D721Med (cell line): ENCODE results near the gene RBM15.

ENCODE experiments used
- DNase-seq: peaks from one replicate; pipeline ENCODE4 v3.0.0; 2011; ENCODE audit warnings: low spot score; ENCODE audit not compliant: insufficient read length
- FAIRE-seq: peaks from 2 replicates; lab custom pipeline; 2011; peaks lifted over from hg19 to GRCh38; lab: Jason Lieb, UNC
- TF ChIP-seq, protein P1 (sequence below): IDR thresholded peaks from 2 replicates; pipeline ENCODE4 v1.5.1; 2012; ENCODE audit warnings: mild to moderate bottlenecking, control low read depth; ENCODE audit not compliant: insufficient read depth; ENCODE audit errors: missing control alignments

RBM15 gene

DNA sequence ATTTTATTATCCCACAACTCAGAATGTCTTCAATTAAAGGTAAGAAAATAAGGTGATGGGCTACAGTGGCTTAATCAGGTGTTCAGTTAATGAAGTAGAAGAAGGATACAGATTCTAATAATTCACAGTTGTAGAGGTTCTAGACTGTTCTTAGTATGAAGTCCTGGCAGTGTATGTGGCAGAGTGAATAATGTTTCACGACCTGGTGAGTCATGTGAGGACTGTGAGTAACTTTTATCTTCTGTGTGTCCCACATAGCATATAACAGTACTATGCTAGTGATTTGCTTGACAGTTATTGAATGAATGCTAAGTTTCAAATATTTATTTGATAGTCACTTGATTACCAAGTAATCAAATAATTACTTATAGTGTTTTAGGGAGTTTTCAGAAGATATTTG lies 31.6 kb downstream of the RBM15 start:
- TF ChIP-seq, protein P1, sequence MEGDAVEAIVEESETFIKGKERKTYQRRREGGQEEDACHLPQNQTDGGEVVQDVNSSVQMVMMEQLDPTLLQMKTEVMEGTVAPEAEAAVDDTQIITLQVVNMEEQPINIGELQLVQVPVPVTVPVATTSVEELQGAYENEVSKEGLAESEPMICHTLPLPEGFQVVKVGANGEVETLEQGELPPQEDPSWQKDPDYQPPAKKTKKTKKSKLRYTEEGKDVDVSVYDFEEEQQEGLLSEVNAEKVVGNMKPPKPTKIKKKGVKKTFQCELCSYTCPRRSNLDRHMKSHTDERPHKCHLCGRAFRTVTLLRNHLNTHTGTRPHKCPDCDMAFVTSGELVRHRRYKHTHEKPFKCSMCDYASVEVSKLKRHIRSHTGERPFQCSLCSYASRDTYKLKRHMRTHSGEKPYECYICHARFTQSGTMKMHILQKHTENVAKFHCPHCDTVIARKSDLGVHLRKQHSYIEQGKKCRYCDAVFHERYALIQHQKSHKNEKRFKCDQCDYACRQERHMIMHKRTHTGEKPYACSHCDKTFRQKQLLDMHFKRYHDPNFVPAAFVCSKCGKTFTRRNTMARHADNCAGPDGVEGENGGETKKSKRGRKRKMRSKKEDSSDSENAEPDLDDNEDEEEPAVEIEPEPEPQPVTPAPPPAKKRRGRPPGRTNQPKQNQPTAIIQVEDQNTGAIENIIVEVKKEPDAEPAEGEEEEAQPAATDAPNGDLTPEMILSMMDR = no peak
- FAIRE-seq (no peak), DNase-seq (no peak)

DNA sequence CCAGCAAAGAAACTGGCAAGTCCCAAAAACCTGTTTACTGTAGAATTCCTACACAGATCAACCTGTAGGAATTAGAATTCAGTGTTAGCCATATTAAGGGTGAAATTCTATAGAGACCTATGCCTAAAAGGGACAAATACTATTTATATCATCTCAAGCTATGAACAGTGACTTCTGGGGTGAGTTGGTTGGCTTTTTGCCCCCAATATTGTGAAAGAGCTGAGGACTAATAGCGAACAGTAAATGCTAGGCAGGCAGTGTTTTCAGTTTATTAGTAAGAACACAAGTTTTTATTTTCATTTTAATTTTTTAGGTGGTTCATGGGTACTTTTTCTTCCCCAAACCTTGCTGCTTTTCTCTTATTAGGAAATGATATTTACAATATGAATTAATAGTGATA lies 36.3 kb downstream of the RBM15 start:
- FAIRE-seq = no peak
- TF ChIP-seq, protein P1 = no peak
- DNase-seq = no peak

DNA sequence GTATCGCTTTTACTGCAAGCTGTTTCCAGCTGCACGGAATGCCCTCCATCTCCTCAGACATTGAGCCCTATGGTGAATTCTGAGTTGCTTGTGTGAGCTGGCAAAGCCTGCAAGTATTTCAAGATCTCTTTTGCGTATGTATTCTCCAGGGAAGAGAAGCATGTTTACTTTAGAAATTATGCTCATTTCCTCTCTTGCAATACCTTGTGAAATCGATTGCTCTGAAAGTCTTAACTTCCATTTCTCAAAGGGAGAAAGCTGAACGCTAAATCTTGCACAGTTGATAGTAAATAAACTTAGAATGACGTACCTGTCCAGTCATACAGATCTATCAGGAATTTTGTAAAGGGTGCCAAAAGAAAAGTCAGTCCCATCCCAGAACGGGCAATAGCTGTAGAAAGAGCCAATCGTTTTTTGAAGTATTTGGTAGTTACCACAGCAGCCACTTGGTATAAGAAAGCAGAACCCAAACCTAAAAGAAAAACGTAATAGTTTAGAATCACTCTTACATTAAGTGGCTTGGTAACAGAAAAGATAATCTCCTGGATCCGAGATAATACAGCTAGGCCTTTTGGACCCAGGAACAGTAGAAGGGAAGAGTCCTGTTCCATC lies 41.6 kb downstream of the RBM15 start:
- no peak for DNase-seq
- no peak for FAIRE-seq
- TF ChIP-seq, protein P1 = no peak

DNA sequence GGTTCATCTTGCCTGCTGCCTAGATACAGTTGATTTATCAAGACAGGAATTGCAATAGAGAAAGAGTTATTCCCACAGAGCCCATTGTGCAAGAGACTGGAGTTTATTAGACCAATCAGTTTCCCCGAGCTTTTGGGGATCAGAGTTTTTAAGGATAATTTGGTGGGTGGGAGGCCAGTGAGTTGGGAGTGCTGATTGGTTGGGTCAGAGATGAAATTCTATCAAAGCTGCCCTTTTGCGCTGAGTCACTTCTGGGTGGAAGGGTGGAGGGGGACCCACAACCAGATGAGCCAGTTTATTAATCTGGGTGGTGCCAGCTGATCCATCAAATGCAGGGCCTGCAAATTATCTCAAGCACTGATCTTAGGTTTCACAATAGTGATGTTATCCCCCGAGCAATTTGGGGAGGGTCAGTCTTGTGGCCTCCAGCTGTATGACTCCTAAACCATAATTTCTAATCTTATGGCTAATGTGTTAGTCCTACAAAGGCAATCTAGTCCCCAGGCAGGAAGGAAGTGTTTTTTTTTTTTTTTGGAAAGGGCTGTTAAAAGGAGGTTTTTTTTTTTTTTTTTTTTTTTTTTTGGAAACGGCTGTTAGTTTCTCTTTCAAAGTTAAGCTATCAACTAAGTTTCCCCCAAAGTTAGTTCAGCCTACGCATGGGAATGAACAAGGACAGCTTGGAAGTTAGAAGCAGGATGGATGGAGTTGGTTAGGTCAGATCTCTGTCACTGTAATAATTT lies 44.2 kb downstream of the RBM15 start:
- TF ChIP-seq, protein P1 = no peak
- FAIRE-seq (no peak), DNase-seq (no peak)

DNA sequence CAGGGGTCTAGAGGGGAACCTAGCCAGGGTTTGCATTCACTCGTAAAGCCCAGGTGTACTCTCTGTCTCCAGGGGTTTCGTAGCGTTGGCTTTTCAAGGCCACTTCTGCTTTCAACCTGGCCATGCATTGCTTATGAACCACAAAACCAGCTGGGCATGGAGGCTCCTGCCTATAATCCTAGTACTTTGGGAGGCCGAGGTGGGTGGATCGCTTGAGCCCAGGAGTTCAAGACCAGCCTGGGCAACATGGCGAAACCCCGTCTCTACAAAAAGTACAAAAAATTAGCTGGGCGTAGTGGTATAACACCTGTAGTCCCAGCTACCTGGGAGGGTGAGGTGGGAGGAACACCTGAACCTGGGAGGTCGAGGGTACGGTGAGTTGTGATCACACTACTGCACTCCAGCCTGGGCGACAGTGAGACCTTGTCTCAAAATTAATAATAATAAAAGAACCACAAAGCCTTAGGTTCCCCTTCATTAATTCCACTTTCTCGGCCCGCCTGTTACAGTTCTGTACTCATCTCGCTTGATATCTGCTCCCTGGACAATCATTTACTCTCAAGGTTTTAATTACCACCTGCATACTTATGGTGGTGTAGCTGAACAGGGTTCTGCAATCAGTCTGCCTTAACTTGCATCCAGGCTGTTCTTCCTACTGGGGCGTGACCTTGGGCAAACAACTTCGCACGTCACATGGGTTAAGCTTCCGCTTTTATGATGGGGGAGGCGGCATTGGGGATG lies 45.6 kb downstream of the RBM15 start:
- DNase-seq (no peak), FAIRE-seq (no peak)
- TF ChIP-seq, protein P1 = no peak

DNA sequence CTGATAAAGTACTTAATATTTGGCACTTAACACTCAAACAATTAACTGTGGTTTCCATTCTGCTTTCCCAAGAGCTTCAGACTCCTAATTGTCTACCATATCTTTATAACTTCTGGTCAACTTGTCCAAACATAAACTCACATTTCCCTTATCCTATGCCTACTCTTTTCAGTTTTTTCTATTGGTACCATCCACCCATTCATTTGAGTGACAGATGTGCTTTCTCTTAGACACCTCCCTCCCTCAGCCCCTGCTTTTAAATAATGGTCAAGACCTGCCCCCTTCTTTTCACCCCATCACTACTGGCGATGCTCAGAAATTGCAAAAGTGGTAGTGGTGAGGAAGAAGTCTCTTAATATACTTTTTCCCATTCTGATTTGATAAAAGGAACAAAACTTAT lies 46.2 kb downstream of the RBM15 start:
- DNase-seq = no peak
- FAIRE-seq = no peak
- TF ChIP-seq, protein P1 = no peak
